ENCODE data around the gene EXOSC7. TPM values are rescaled to one million over a fixed set of nuclear protein-coding genes. Genes with fewer than 3 reads are reported as not detected.

The EXOSC7 gene
- total and polyA plus RNA-seq, 10 of the 15 experiments (the other 5 are each of a cell fraction or from before 2014, with no cell fraction given): 58.0 to 193 (median 82.9) TPM

DNA sequence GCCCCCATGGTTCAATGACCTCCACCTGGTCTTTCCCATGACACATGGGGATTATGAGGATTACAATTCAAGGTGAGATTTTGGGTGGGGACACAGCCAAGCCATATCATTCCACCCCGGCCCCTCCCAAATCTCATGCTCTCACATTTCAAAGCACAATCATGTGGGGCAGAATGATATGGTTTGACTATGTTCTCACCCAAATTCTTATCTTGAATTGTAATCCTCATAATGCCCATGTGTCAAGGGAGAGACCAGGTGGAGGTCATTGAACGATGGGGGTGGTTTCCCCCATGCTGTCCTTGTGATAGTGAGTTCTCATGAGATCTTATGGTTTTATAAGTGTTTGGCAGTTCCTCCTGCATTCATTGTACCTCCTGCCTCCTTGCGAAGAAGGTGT, 47.6 kb downstream of the EXOSC7 start:
- no peaks in the 10 kb centered on the region for H3K36me3 ChIP-seq (ENCODE audit: control insufficient read depth in 2 of 2, insufficient read depth in 2 of 2, low read length in 1 of 2)
- no peaks in the 10 kb centered on the region for H3K79me2 ChIP-seq (ENCODE audit: control insufficient read depth, insufficient read depth, low read length)
- no peak overlapping the region for H3K4me2 ChIP-seq (ENCODE audit: control insufficient read depth, insufficient read depth)
- DNase-seq (ENCODE audit: low read depth, low spot score): no peak
- H3K4me3 ChIP-seq: no peak overlapping the region
- POLR2A ChIA-PET: no interaction called here
- no peaks in the 10 kb centered on the region for H3K27me3 ChIP-seq (replicated peaks in 1 of 2; ENCODE audit: control insufficient read depth in 2 of 2, insufficient read depth in 2 of 2, low read length in 1 of 2)
- H3K27ac ChIP-seq (ENCODE audit: control insufficient read depth, insufficient read depth): no peak overlapping the region
- CTCF ChIA-PET: no interaction called here
- in situ Hi-C loops (cut with MboI) (no loop called here), intact Hi-C loops (cut with micrococcal nuclease; ENCODE audit: unreplicated experiment) (no loop called here)
- H2AFZ ChIP-seq (ENCODE audit: control insufficient read depth, low read depth, low read length): no peak overlapping the region
- H4K20me1 ChIP-seq (ENCODE audit: control insufficient read depth, insufficient read depth): no peaks in the 10 kb centered on the region
- SMC1A ChIA-PET (ENCODE audit: uncharacterized antibody, unreplicated experiment): no interaction called here
- no peak for ATAC-seq
- H3K9ac ChIP-seq (ENCODE audit: control insufficient read depth, insufficient read depth, low read length): no peak overlapping the region
- H3K4me1 ChIP-seq (ENCODE audit: control insufficient read depth, insufficient read depth, low read length): no peaks in the 10 kb centered on the region
- RAD21 ChIA-PET (ENCODE audit: unreplicated experiment): no interaction called here
- no TSS peak for BruUV-seq (replicated peaks)
- H3K9me3 ChIP-seq (replicated peaks; ENCODE audit: control insufficient read depth, insufficient read depth, low read length): no peaks in the 10 kb centered on the region
- WGBS (ENCODE audit: insufficient coverage, insufficient replicate concordance, low lambda C conversion rate, missing lambda C conversion rate): 74% methylated on average over 3 of the region's 3 CpGs
- no peak for FAIRE-seq
- TF ChIP-seq KAT2A (conservative IDR thresholded peaks at IDR 0.05; ENCODE audit: control insufficient read depth, low read depth, low read length): no peak
- TF ChIP-seq SUZ12 (IDR thresholded peaks at IDR 0.05; ENCODE audit: unreplicated experiment): no peak
- no peak for TF ChIP-seq SRF (IDR thresholded peaks at IDR 0.05; ENCODE audit: low read depth in 2 of 2, low read length in 2 of 2)
- no peak for TF ChIP-seq HSF1 (IDR thresholded peaks at IDR 0.05; ENCODE audit: low read depth, low read length)
- no peak for TF ChIP-seq ZBED1 (IDR thresholded peaks at IDR 0.05; ENCODE audit: borderline replicate concordance)
- TF ChIP-seq NFYA (IDR thresholded peaks at IDR 0.05; ENCODE audit: borderline replicate concordance, low read depth, low read length): no peak
- no peak for TF ChIP-seq MYC (IDR thresholded peaks at IDR 0.05; ENCODE audit: insufficient read depth, insufficient read length, insufficient replicate concordance, low read length, severe bottlenecking)
- TF ChIP-seq PBX3 (IDR thresholded peaks at IDR 0.05; ENCODE audit: insufficient replicate concordance, low read depth, low read length): no peak

Measured in GM12878 (cell line).